H1 (cell line): ENCODE results near the gene RER1. TPM values are rescaled to one million over a fixed set of nuclear protein-coding genes. Genes with fewer than 3 reads are reported as not detected.

Source experiments
- CTCF ChIA-PET: fragments of 300-600 bp; sonication (Branson Sonifier 250); formaldehyde crosslinking; loops from one replicate; lab custom pipeline; 2021; ENCODE audit not compliant: partially characterized antibody; lab: Charles Lee
- POLR2A ChIA-PET: fragments of 300-600 bp; sonication (Branson Sonifier 250); formaldehyde crosslinking; loops from one replicate; lab custom pipeline; 2021; ENCODE audit warnings: inconsistent platforms; ENCODE audit not compliant: partially characterized antibody; lab: Charles Lee
- DNase-seq, 2 experiments: peaks; one replicate each; pipeline versions ENCODE4 v3.0.0 to v3.0.0-alpha.2; 2010 to 2022; ENCODE audit warnings: low spot score in 2 of 2, low read depth in 1 of 2, mixed read lengths in 1 of 2
- FAIRE-seq: peaks from 2 replicates; lab custom pipeline; 2011; peaks lifted over from hg19 to GRCh38; lab: Jason Lieb, UNC
- H2AFZ ChIP-seq: 2 replicates; pipeline ENCODE4 v1.8.1; 2012; ENCODE audit warnings: low read length, inconsistent platforms
- H2AK5ac ChIP-seq: 2 replicates; pipeline ENCODE4 v1.6.1; 2013; ENCODE audit warnings: low read depth, low read length
- H2BK120ac ChIP-seq: replicated peaks from 2 replicates; pipeline ENCODE3; 2013; ENCODE audit warnings: low read depth, low read length, inconsistent platforms
- H2BK12ac ChIP-seq: 2 replicates; pipeline ENCODE4 v1.6.1; 2013; ENCODE audit warnings: low read depth, low read length
- H2BK15ac ChIP-seq: 2 replicates; pipeline ENCODE4 v1.6.1; 2013; ENCODE audit warnings: low read length
- H2BK20ac ChIP-seq: 2 replicates; pipeline ENCODE4 v1.6.1; 2013; ENCODE audit warnings: low read length
- H2BK5ac ChIP-seq: 2 replicates; pipeline ENCODE4 v1.6.1; 2013; ENCODE audit warnings: low read depth, low read length
- H3K14ac ChIP-seq: 2 replicates; pipeline ENCODE4 v1.6.1; 2013; ENCODE audit warnings: inconsistent platforms; ENCODE audit not compliant: insufficient read length
- H3K18ac ChIP-seq: 2 replicates; pipeline ENCODE4 v1.6.1; 2013; ENCODE audit warnings: low read length; ENCODE audit errors: extremely low read depth
- H3K23ac ChIP-seq: 2 replicates; pipeline ENCODE4 v1.6.1; 2013; ENCODE audit warnings: inconsistent platforms; ENCODE audit not compliant: insufficient read length
- H3K23me2 ChIP-seq: 2 replicates; pipeline ENCODE4 v1.6.1; 2013; ENCODE audit warnings: low read depth, low read length
- H3K27ac ChIP-seq: 2 replicates; pipeline ENCODE4 v1.6.1; 2011; ENCODE audit warnings: low read depth, low read length, inconsistent platforms
- H3K27me3 ChIP-seq, 4 experiments: replicated peaks in 1 of 4; 1 replicate in 1 of 4; 2 replicates in 3 of 4; pipeline versions ENCODE4 v1.6.1 to v1.8.1; 2011 to 2013; ENCODE audit warnings: low read length in 3 of 4, mild to moderate bottlenecking in 3 of 4, inconsistent platforms in 2 of 4, mixed read lengths in 2 of 4, moderate library complexity in 1 of 4; ENCODE audit not compliant: control insufficient read depth in 3 of 4, insufficient read depth in 3 of 4; ENCODE audit errors: extremely low read depth in 1 of 4
- H3K36me3 ChIP-seq, 4 experiments: 2 replicates each; pipeline versions ENCODE4 v1.6.1 to v1.8.1; 2011 to 2013; ENCODE audit warnings: mild to moderate bottlenecking in 4 of 4, low read length in 3 of 4, moderate library complexity in 2 of 4, control low read depth in 1 of 4, inconsistent platforms in 1 of 4; ENCODE audit not compliant: insufficient read depth in 4 of 4, control insufficient read depth in 2 of 4
- H3K4ac ChIP-seq: replicated peaks from 2 replicates; pipeline ENCODE3; 2013; ENCODE audit warnings: low read length, low read depth, mixed read lengths, inconsistent platforms; ENCODE audit not compliant: insufficient read length
- H3K4me1 ChIP-seq, 4 experiments: replicated peaks in 1 of 4; 1 replicate in 1 of 4; 2 replicates in 3 of 4; pipeline versions ENCODE4 v1.6.1 to v1.8.1; 2011 to 2013; ENCODE audit warnings: low read length in 3 of 4, inconsistent platforms in 2 of 4, mixed read lengths in 1 of 4; ENCODE audit not compliant: insufficient read depth in 4 of 4, control insufficient read depth in 3 of 4
- H3K4me2 ChIP-seq, 2 experiments: 2 replicates each; pipeline versions ENCODE4 v1.6.1 to v1.8.1; 2011 to 2013; ENCODE audit warnings: low read depth in 2 of 2, low read length in 2 of 2, control low read depth in 1 of 2, inconsistent platforms in 1 of 2, mild to moderate bottlenecking in 1 of 2; ENCODE audit not compliant: insufficient read depth in 1 of 2
- H3K4me3 ChIP-seq, 4 experiments: fragments of 200-600, 300-600 bp in 1 of 4; sonication (generic), shearing (Covaris generic), sonication (Bioruptor Twin) in 1 of 4; 2 replicates each; pipeline versions ENCODE4 v1.5.1 to v1.8.1; 2011 to 2016; ENCODE audit warnings: low read length in 4 of 4, low read depth in 3 of 4, control low read depth in 2 of 4, inconsistent platforms in 2 of 4, mild to moderate bottlenecking in 2 of 4, mixed read lengths in 1 of 4, moderate library complexity in 1 of 4; ENCODE audit not compliant: insufficient read depth in 2 of 4; ENCODE audit errors: extremely low read depth in 1 of 4
- H3K56ac ChIP-seq: replicated peaks from 2 replicates; pipeline ENCODE3; 2013; ENCODE audit warnings: low read depth, mild to moderate bottlenecking, mixed read lengths, low read length, inconsistent platforms; ENCODE audit not compliant: insufficient read length
- H3K79me1 ChIP-seq: 2 replicates; pipeline ENCODE4 v1.6.1; 2013; ENCODE audit warnings: low read depth, low read length, control low read depth
- H3K79me2 ChIP-seq, 2 experiments: 2 replicates each; pipeline versions ENCODE4 v1.6.1 to v1.8.1; 2012 to 2013; ENCODE audit warnings: low read length in 2 of 2, mild to moderate bottlenecking in 2 of 2, inconsistent platforms in 1 of 2; ENCODE audit not compliant: insufficient read depth in 2 of 2, control insufficient read depth in 1 of 2
- H3K9ac ChIP-seq, 4 experiments: replicated peaks in 1 of 4; 1 replicate in 1 of 4; 2 replicates in 3 of 4; pipeline versions ENCODE4 v1.6.1 to v1.8.1; 2011 to 2013; ENCODE audit warnings: low read depth in 3 of 4, low read length in 3 of 4, control low read depth in 2 of 4, mild to moderate bottlenecking in 2 of 4, moderate library complexity in 2 of 4, inconsistent platforms in 1 of 4; ENCODE audit errors: extremely low read depth in 1 of 4
- H3K9me3 ChIP-seq, 2 experiments: 2 replicates each; pipeline versions ENCODE4 v1.6.1 to v1.8.1; 2012 to 2013; ENCODE audit warnings: mild to moderate bottlenecking in 2 of 2, moderate library complexity in 2 of 2, control low read depth in 1 of 2, inconsistent platforms in 1 of 2, low read depth in 1 of 2, low read length in 1 of 2, mixed read lengths in 1 of 2; ENCODE audit not compliant: insufficient read depth in 2 of 2
- H4K20me1 ChIP-seq, 2 experiments: replicated peaks in 1 of 2; 2 replicates each; pipeline versions ENCODE3 to v1.8.1; 2011 to 2013; ENCODE audit warnings: inconsistent platforms in 2 of 2, low read length in 2 of 2, mild to moderate bottlenecking in 1 of 2; ENCODE audit not compliant: insufficient read depth in 2 of 2, control insufficient read depth in 1 of 2
- H4K5ac ChIP-seq: 2 replicates; pipeline ENCODE4 v1.6.1; 2013; ENCODE audit warnings: low read length, low read depth, mixed read lengths, inconsistent platforms; ENCODE audit not compliant: insufficient read length
- H4K8ac ChIP-seq: 2 replicates; pipeline ENCODE4 v1.8.0; 2013; ENCODE audit warnings: mild to moderate bottlenecking, moderate library complexity, low read length, inconsistent platforms; ENCODE audit not compliant: insufficient read depth; ENCODE audit errors: extremely low read depth
- H4K91ac ChIP-seq: replicated peaks from 2 replicates; pipeline ENCODE3; 2013; ENCODE audit warnings: low read length, mixed read lengths, inconsistent platforms; ENCODE audit not compliant: insufficient read length
- BRCA1 ChIP-seq: IDR thresholded peaks from 2 replicates; pipeline ENCODE4 v1.6.1; 2012; ENCODE audit warnings: low read depth, low read length, improper control_type of control experiment
- RAD21 ChIP-seq, 2 experiments: IDR thresholded peaks in 1 of 2; conservative IDR thresholded peaks in 1 of 2; 2 replicates each; pipeline ENCODE4 v1.6.1; 2011; ENCODE audit warnings: low read depth in 2 of 2, low read length in 2 of 2, improper control_type of control experiment in 1 of 2, inconsistent platforms in 1 of 2, mild to moderate bottlenecking in 1 of 2, moderate library complexity in 1 of 2
- SIN3A ChIP-seq, 2 experiments: IDR thresholded peaks in 1 of 2; conservative IDR thresholded peaks in 1 of 2; 2 replicates each; pipeline ENCODE4 v1.6.1; 2011 to 2012; ENCODE audit warnings: low read length in 2 of 2, improper control_type of control experiment in 1 of 2, low read depth in 1 of 2, mild to moderate bottlenecking in 1 of 2
- YY1 ChIP-seq: IDR thresholded peaks from 2 replicates; pipeline ENCODE4 v1.6.1; 2011; ENCODE audit warnings: low read depth, mild to moderate bottlenecking, low read length
- WGBS, 2 experiments: shearing (Covaris generic) in 1 of 2; methylation state at CpG; one replicate each; pipeline versions ENCODE4 v1.1.6 to v1.1.7; 2013 to 2015; ENCODE audit warnings: low lambda C conversion rate in 2 of 2, mixed read lengths in 2 of 2, inconsistent platforms in 1 of 2, low coverage in 1 of 2, missing lambda C conversion rate in 1 of 2; ENCODE audit not compliant: insufficient replicate concordance in 2 of 2, insufficient coverage in 1 of 2, insufficient read length in 1 of 2; ENCODE audit errors: extremely low coverage in 1 of 2, missing lambda C conversion rate in 1 of 2; 5-methylcytosine and 5-hydroxymethylcytosine counted together
- polyA plus RNA-seq, 7 experiments: library from polyadenylated mRNA; depleted of rRNA in 3 of 7; stranded (reverse) in 5 of 7; unstranded in 2 of 7; fragments of >200 nt in 5 of 7; fragments of 200-250 nt in 2 of 7; gene quantifications; 1 replicate in 5 of 7; 2 replicates in 1 of 7; 4 replicates in 1 of 7; pipeline versions ENCODE4 v1.2.1 to v1.2.3, GENCODE V29; 2011 to 2013; ENCODE audit warnings: missing spikeins in 2 of 7, mixed read lengths in 2 of 7
- total RNA-seq: library from RNA; stranded (reverse); fragmentation: NEBNext Ultra II Directional; extraction: Animal tissue kit (Norgen Biotek cat#: 25700); gene quantifications from 2 replicates; pipeline ENCODE4 v1.2.1, GENCODE V29; 2021
- TF ChIP-seq, protein P1 (sequence below): IDR thresholded peaks from 2 replicates; pipeline ENCODE4 v1.6.1; 2012; ENCODE audit warnings: inconsistent platforms

RER1 gene
- total and polyA plus RNA-seq, 2 of the 8 experiments (the other 6 are each of a cell fraction or from before 2014, with no cell fraction given): 102 to 134 TPM

DNA sequence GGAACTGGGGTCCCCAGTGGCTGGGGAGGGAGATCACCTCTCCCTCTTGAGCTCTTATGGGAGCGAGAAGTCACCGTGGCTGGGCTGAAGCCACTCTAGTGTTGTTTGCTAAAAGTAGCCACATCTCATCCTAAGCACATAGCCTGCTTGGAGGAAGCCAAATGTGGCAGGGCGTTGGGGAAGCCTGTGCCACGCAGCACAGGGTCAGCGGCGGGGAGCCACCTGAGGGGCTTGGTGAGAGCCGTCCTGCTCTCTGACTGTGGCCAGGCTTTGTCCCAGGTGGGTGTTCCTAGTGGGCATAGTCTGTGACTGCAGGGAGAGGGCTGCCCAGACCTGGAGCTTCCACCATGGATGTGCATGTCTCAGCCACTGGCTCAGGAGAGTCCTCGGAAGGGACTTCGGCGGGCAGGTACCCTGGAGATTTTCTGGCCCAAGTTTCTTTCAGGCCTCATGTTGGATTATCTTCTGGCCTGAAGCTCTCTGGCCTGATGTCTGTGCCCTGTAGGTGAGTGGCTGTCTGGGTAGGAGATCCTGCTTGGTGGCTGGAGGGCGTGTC is 39.2 kb upstream of the RER1 start:
- no peak overlapping the region for H3K56ac ChIP-seq
- H2AFZ ChIP-seq: no peak overlapping the region
- no peaks in the 10 kb centered on the region for H3K79me1 ChIP-seq
- H2BK5ac ChIP-seq: no peak overlapping the region
- H3K9ac ChIP-seq: no peak overlapping the region
- no peak overlapping the region for H3K4me2 ChIP-seq
- no peaks in the 10 kb centered on the region for H4K20me1 ChIP-seq
- H2BK12ac ChIP-seq: no peak overlapping the region
- H3K9me3 ChIP-seq: no peaks in the 10 kb centered on the region
- no peak overlapping the region for H2BK15ac ChIP-seq
- H3K4ac ChIP-seq: no peak overlapping the region
- 92% methylated on average over 11 of the region's 11 CpGs; no CpG with 5 or more reads in 1 of the 2 experiments for WGBS, 2 experiments
- TF ChIP-seq, protein P1, sequence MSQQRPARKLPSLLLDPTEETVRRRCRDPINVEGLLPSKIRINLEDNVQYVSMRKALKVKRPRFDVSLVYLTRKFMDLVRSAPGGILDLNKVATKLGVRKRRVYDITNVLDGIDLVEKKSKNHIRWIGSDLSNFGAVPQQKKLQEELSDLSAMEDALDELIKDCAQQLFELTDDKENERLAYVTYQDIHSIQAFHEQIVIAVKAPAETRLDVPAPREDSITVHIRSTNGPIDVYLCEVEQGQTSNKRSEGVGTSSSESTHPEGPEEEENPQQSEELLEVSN: no peak
- TF ChIP-seq YY1: no peak
- TF ChIP-seq BRCA1: no peak
- no peak for TF ChIP-seq SIN3A (conservative IDR thresholded peaks at IDR 0.05 in 1 of 2, IDR thresholded peaks at IDR 0.05 in 1 of 2; ENCODE audit: low read depth in 1 of 2, low read length in 2 of 2)
- TF ChIP-seq RAD21 (IDR thresholded peaks at IDR 0.05 in 1 of 2, conservative IDR thresholded peaks at IDR 0.05 in 1 of 2; ENCODE audit: low read depth in 2 of 2, low read length in 2 of 2): no peak
- no peaks in the 10 kb centered on the region for H3K79me2 ChIP-seq
- H3K23me2 ChIP-seq: no peaks in the 10 kb centered on the region
- H4K5ac ChIP-seq: no peak overlapping the region
- ChIA-PET CTCF (interaction anchor here (0.9 to 2.1 kb wide), 9 partner anchors 12 to 168 kb away, joined by 3 to 8 read pairs (median 3); partner anchors contain the start of gene FAAP20), POLR2A (interaction anchor here (1.0 kb wide), 1 partner anchor 27 kb away, joined by 3 read pairs; no protein-coding TSS in a partner anchor)
- H3K27ac ChIP-seq: no peak overlapping the region
- H3K4me1 ChIP-seq: no peaks in the 10 kb centered on the region
- no peak overlapping the region for H4K91ac ChIP-seq
- no peak overlapping the region for H3K4me3 ChIP-seq
- no peaks in the 10 kb centered on the region for H3K36me3 ChIP-seq
- no peak overlapping the region for H3K14ac ChIP-seq
- no peak for DNase-seq
- H3K23ac ChIP-seq: no peak overlapping the region
- H2BK120ac ChIP-seq: no peak overlapping the region
- H3K27me3 ChIP-seq: no peaks in the 10 kb centered on the region
- H2AK5ac ChIP-seq: no peak overlapping the region
- no peak overlapping the region for H3K18ac ChIP-seq
- H2BK20ac ChIP-seq: no peak overlapping the region
- no peak for FAIRE-seq
- H4K8ac ChIP-seq: no peak overlapping the region; the same call in 1 of the 2 replicates
